SK-N-SH (cell line): Measurements from ENCODE around the gene UNC93A. TPM values are rescaled to one million over a fixed set of nuclear protein-coding genes. Genes with fewer than 3 reads are reported as not detected.
"Not testable (repeated sequence)": the region's sequence is repeated elsewhere in the genome, so short reads cannot be mapped to it uniquely, and the experiment has no call there.

Source experiments
- CTCF ChIA-PET: fragments of 300-600, 350-600 bp; formaldehyde crosslinking; extraction: SDS; loops from one replicate; lab custom pipeline; 2021; lab: Yijun Ruan, JAX
- POLR2A ChIA-PET: fragments of 350-600 bp; sonication (Branson Sonifier 250); formaldehyde crosslinking; extraction: SDS; loops from one replicate; lab custom pipeline; 2020; ENCODE audit warnings: antibody characterized with exemption, inconsistent platforms; lab: Yijun Ruan, JAX
- DNase-seq: peaks from one replicate; pipeline ENCODE4 v3.0.0; 2012
- H2AFZ ChIP-seq: fragments of 200-600 bp; sonication (generic); 2 replicates; pipeline ENCODE4 v1.8.1; 2016; ENCODE audit warnings: antibody characterized with exemption, mild to moderate bottlenecking, low read depth
- H3F3A ChIP-seq: fragments of 200-600 bp; sonication (generic); replicated peaks from 2 replicates; pipeline ENCODE3; 2016; ENCODE audit warnings: antibody characterized with exemption, mild to moderate bottlenecking; ENCODE audit not compliant: insufficient read depth
- H3K27ac ChIP-seq, 2 experiments: fragments of 200-500 bp in 1 of 2; fragments of 200-600 bp in 1 of 2; sonication (Bioruptor generic) in 1 of 2; sonication (generic), shearing (Covaris generic) in 1 of 2; 2 replicates each; pipeline versions ENCODE4 v1.5.1 to v1.6.1; 2014 to 2016; ENCODE audit warnings: low read depth in 2 of 2, inconsistent platforms in 1 of 2, low read length in 1 of 2, mild to moderate bottlenecking in 1 of 2, mixed read lengths in 1 of 2
- H3K27me3 ChIP-seq: fragments of 200-600 bp; sonication (generic), shearing (Covaris generic); 2 replicates; pipeline ENCODE4 v1.6.1; 2016; ENCODE audit warnings: mixed run types; ENCODE audit not compliant: insufficient read depth
- H3K36me3 ChIP-seq, 2 experiments: fragments of 200-500 bp in 1 of 2; fragments of 200-600 bp in 1 of 2; sonication (Bioruptor generic) in 1 of 2; sonication (generic) in 1 of 2; replicated peaks in 1 of 2; 2 replicates each; pipeline versions ENCODE3 to v1.5.1; 2014 to 2016; ENCODE audit warnings: low read length in 1 of 2, mild to moderate bottlenecking in 1 of 2; ENCODE audit not compliant: insufficient read depth in 2 of 2, control insufficient read depth in 1 of 2
- H3K4me1 ChIP-seq, 2 experiments: fragments of 200-500 bp in 1 of 2; fragments of 200-600 bp in 1 of 2; sonication (Bioruptor generic) in 1 of 2; sonication (generic), shearing (Covaris generic) in 1 of 2; 2 replicates each; pipeline versions ENCODE4 v1.5.1 to v1.6.1; 2014 to 2016; ENCODE audit warnings: low read depth in 1 of 2, low read length in 1 of 2, mixed run types in 1 of 2; ENCODE audit not compliant: insufficient read depth in 2 of 2, control insufficient read depth in 1 of 2
- H3K4me2 ChIP-seq: fragments of 200-600 bp; sonication (generic), shearing (Covaris generic); 2 replicates; pipeline ENCODE4 v1.6.1; 2017; ENCODE audit warnings: mixed run types
- H3K4me3 ChIP-seq, 2 experiments: fragments of 200-500 bp in 1 of 2; fragments of 200-600 bp in 1 of 2; sonication (Bioruptor generic) in 1 of 2; sonication (generic), shearing (Covaris generic) in 1 of 2; 2 replicates each; pipeline versions ENCODE4 v1.5.1 to v1.8.1; 2014 to 2016; ENCODE audit warnings: low read depth in 2 of 2, inconsistent platforms in 1 of 2, low read length in 1 of 2, mild to moderate bottlenecking in 1 of 2, mixed read lengths in 1 of 2, moderate library complexity in 1 of 2
- H3K79me2 ChIP-seq: fragments of 200-600 bp; sonication (generic); 2 replicates; pipeline ENCODE4 v1.8.1; 2017; ENCODE audit warnings: mild to moderate bottlenecking; ENCODE audit not compliant: insufficient read depth
- H3K9ac ChIP-seq: fragments of 200-600 bp; sonication (generic); 2 replicates; pipeline ENCODE4 v1.6.1; 2017; ENCODE audit warnings: mixed run types
- H3K9me2 ChIP-seq: fragments of 200-600 bp; sonication (generic); 2 replicates; pipeline ENCODE4 v1.6.1; 2017; ENCODE audit warnings: mixed run types
- H3K9me3 ChIP-seq: fragments of 200-600 bp; sonication (generic); 2 replicates; pipeline ENCODE4 v1.6.1; 2017; ENCODE audit warnings: mixed run types, mild to moderate bottlenecking, moderate library complexity
- H4K20me1 ChIP-seq: fragments of 200-600 bp; sonication (generic); 2 replicates; pipeline ENCODE4 v1.6.1; 2017; ENCODE audit warnings: mild to moderate bottlenecking, mixed run types; ENCODE audit not compliant: insufficient read depth
- CHD2 ChIP-seq: fragments of 150-350 bp; IDR thresholded peaks from 2 replicates; pipeline ENCODE4 v1.6.1; 2018; ENCODE audit warnings: low read length; ENCODE audit not compliant: partially characterized antibody
- WGBS: methylation state at CpG from one replicate; pipeline ENCODE4 v1.1.6; 2017; ENCODE audit warnings: low lambda C conversion rate; 5-methylcytosine and 5-hydroxymethylcytosine counted together
- polyA plus RNA-seq, 3 experiments: library from polyadenylated mRNA; depleted of rRNA; stranded (reverse); fragments of >200 nt; gene quantifications; 2 replicates each; pipeline ENCODE4 v1.2.3, GENCODE V29; 2012

UNC93A gene
- polyA plus RNA-seq, 1 of the 3 experiments (the other 2 are of a cell fraction), result not detected

GRCh38 chr6:167356874-167357273 is 65.8 kb downstream of the UNC93A start (continued):
- no peak for TF ChIP-seq CHD2

GRCh38 chr6:167358394-167358793 is 67.3 kb downstream of the UNC93A start:
- H2AFZ ChIP-seq, POLR2A ChIA-PET, H3K9me2 ChIP-seq, H3K4me1 ChIP-seq, CTCF ChIA-PET, H3K79me2 ChIP-seq, H3K9ac ChIP-seq, H3F3A ChIP-seq, H3K27me3 ChIP-seq, H3K9me3 ChIP-seq, DNase-seq, H3K4me3 ChIP-seq, H4K20me1 ChIP-seq, H3K4me2 ChIP-seq, H3K27ac ChIP-seq, H3K36me3 ChIP-seq: not testable (repeated sequence)
- WGBS, result 67% methylated on average over 3 of the region's 11 CpGs

GRCh38 chr6:167361170-167361569 is 70.1 kb downstream of the UNC93A start:
- H3K9me2 ChIP-seq, H3K9ac ChIP-seq, H3K36me3 ChIP-seq, H3K4me1 ChIP-seq, H2AFZ ChIP-seq, H3K79me2 ChIP-seq, H4K20me1 ChIP-seq, CTCF ChIA-PET, H3K4me2 ChIP-seq, H3F3A ChIP-seq, POLR2A ChIA-PET, H3K9me3 ChIP-seq, H3K27me3 ChIP-seq, H3K27ac ChIP-seq, DNase-seq, H3K4me3 ChIP-seq: not testable (repeated sequence)
- WGBS, result 33% methylated on average over 1 of the region's 1 CpG

Other genes with a start within 250 kb of the UNC93A start
- not detected in 2 replicates for gene CCR6, start 168.2 kb upstream of the UNC93A start, polyA plus RNA-seq (2012; rRNA removed)
- gene GPR31, start 133.3 kb upstream of the UNC93A start, polyA plus RNA-seq (2012; rRNA removed), result not detected in 2 replicates
- not detected in 2 replicates for gene TTLL2, start 33.8 kb downstream of the UNC93A start, polyA plus RNA-seq (2012; rRNA removed)